H54 (cell line): Measurements from ENCODE around the gene PCBP4.

ENCODE experiments used
- DNase-seq: peaks from one replicate; pipeline ENCODE4 v3.0.0; 2011; ENCODE audit warnings: low spot score, mixed read lengths; ENCODE audit not compliant: insufficient read length
- FAIRE-seq: peaks from 3 replicates; lab custom pipeline; 2011; peaks lifted over from hg19 to GRCh38; lab: Jason Lieb, UNC
- POLR2A ChIP-seq: IDR thresholded peaks from 2 replicates; pipeline ENCODE4 v1.6.1; 2011; ENCODE audit warnings: low read depth, mild to moderate bottlenecking, low read length

Gene PCBP4

DNA sequence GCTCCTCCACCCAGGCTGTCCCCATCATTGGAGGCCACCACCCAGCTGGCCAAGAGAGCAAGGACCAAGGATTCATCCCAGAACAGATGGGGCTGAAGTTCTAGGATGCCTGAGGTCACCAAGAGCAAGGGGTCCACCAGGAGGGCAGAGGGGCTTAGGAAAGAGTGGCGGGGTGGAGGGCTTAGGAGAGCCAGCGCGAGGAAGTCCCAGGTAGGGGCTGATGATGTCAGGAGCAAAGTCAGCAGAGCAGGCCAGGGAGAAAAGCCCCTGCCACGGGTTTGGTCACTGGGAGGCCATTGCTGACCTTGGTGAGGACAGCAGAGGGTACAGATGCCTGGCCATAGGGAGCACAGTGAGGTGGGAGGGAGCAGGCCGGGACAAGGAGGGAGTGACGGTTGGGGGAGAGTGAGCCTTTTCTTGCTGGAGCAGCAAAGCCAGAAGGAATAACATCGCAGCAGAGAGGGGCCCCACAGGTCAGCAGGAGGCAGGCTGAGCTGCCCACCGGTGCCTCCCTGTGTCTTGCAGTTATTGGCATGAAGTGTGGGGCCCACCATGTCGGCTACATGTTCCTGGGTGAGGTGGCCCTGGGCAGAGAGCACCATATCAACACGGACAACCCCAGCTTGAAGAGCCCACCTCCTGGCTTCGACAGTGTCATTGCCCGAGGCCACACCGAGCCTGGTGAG is 19.9 kb downstream of the PCBP4 start:
- no peak for DNase-seq
- no peak for TF ChIP-seq POLR2A
- FAIRE-seq, result no peak

DNA sequence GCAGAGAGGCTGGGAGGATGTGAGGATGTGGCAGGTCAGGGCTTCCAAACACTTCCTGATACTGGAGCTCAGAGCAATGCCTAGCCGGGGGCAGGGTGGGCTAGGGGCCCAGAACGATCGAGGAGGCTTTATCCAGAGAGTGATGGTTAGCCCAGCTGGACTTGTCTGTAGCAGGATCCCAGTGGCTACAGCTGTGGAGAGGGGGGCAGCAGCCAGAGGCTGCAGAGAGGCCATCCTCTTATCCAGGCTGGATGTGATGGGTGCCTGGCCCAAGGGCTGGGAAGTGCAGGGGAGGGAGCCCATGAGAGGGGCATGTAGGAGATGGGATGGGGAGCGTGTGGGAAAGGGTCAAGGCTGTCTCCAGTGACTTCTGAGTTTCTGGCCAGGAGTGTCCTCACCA is 20.5 kb downstream of the PCBP4 start:
- TF ChIP-seq POLR2A, result no peak
- no peak for DNase-seq
- no peak for FAIRE-seq

DNA sequence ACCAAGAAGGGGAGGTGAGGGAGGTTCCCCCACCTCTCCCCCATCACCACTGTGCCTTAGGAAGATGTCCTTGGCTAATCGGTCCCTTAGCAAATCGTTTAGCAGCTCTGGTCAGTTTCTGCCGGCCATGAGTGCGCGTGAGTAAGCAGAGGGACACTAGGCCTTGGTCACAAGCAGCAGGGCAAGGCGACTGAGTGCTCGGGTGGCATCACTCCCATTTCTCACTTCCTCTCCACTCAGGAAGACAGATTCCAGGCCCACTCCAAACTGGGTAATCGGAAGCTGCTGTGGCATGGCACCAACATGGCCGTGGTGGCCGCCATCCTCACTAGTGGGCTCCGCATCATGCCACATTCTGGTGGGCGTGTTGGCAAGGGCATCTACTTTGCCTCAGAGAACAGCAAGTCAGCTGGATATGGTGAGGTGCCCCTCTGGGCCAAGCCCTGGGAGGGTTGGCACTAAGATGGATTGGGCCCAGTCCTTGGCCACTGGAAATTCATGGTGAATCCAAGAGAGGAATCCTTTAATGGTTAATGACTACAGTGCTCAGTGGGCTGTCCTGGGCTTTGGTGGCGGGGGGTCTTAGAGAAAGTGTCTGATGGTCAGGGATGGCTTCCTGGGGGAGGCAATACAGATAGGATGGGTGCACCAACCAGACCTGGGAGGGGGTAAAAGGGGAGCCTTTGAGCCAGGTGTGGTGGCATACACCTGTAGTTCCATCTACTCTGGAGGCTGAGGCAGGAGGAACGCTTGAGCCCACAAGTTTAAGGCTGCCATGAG is 21.1 kb downstream of the PCBP4 start:
- DNase-seq (no peak), FAIRE-seq (no peak)
- no peak for TF ChIP-seq POLR2A

DNA sequence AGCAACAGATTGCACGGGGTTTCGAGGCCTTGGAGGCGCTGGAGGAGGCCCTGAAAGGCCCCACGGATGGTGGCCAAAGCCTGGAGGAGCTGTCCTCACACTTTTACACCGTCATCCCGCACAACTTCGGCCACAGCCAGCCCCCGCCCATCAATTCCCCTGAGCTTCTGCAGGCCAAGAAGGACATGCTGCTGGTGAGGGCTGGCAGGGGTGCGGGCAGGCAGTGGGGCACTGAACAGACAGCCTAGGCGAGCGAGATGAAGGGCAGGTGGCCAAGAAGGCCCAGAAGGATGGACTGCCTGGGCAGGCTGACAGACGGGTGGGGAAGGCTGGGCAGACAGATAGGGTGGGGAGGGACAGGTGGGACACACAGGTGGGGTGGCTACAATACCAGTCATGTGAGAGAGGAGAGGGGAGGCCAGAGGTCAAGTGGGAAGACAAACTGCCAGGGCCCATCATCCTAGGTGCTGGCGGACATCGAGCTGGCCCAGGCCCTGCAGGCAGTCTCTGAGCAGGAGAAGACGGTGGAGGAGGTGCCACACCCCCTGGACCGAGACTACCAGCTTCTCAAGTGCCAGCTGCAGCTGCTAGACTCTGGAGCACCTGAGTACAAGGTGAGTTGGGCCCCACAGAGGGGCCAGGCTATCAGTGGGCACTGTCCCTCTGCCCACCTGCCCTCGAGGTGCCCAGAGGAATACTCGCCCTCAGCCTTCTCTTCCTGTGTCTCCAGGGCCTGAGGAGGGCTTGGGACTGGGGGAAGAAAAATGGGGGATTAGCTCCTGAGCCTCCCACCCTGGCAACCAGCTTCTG is 22.0 kb downstream of the PCBP4 start:
- DNase-seq (no peak), FAIRE-seq (no peak)
- no peak for TF ChIP-seq POLR2A

DNA sequence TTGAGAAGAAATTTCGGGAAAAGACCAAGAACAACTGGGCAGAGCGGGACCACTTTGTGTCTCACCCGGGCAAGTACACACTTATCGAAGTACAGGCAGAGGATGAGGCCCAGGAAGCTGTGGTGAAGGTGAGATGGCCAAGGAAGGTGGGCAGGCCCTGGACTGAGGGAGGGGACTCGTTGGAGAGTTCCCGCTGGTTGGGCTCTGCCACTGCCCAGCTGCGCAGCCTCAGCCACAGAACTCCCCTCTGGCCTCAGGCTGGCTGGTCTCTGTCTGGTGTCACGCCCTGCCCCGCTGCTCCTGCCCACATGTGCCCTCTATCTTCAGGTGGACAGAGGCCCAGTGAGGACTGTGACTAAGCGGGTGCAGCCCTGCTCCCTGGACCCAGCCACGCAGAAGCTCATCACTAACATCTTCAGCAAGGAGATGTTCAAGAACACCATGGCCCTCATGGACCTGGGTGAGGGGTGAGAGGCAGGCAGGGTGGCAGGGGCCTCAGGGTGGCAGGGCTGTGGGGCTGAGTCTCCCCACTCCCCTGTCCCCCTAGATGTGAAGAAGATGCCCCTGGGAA is 22.7 kb downstream of the PCBP4 start:
- no peak for TF ChIP-seq POLR2A
- FAIRE-seq, result no peak
- no peak for DNase-seq

DNA sequence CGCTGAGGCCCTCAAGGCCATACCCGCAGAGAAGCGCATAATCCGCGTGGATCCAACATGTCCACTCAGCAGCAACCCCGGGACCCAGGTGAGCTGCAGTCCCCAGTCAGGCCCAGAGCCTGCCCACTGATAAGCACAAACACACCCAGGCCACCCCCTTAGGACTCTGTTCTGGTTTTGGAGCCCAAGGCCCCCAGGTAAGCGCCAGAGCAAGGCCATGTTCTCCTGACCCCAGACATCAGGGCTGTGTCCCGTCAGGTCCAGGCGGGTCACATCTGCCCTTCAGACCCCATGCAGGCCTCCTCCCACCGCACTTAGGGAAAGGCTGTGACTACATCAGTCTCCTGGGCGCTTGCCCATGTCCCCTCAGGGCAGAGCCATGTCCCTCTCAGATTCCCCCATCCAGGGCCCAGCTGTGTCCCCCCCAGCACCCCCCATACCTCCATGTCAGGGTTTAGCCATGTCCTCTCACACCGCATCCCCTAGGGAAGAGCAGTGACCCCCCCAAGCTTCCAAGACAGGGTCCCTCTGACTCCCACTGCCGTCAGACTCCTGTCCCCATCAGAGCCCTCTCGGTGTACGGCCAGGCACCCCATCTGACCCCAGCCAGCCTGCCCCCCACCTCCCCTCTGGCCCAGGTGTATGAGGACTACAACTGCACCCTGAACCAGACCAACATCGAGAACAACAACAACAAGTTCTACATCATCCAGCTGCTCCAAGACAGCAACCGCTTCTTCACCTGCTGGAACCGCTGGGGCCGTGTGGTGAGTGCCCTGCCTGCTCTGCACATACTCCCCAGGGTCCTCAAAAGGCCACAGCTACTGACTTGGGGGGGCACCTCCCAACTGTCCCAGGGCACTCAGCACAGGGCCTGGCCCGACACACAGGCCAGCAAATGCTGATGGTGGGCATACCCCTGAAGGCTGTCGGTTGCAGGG is 23.5 kb downstream of the PCBP4 start:
- FAIRE-seq (no peak), DNase-seq (no peak)
- no peak for TF ChIP-seq POLR2A

DNA sequence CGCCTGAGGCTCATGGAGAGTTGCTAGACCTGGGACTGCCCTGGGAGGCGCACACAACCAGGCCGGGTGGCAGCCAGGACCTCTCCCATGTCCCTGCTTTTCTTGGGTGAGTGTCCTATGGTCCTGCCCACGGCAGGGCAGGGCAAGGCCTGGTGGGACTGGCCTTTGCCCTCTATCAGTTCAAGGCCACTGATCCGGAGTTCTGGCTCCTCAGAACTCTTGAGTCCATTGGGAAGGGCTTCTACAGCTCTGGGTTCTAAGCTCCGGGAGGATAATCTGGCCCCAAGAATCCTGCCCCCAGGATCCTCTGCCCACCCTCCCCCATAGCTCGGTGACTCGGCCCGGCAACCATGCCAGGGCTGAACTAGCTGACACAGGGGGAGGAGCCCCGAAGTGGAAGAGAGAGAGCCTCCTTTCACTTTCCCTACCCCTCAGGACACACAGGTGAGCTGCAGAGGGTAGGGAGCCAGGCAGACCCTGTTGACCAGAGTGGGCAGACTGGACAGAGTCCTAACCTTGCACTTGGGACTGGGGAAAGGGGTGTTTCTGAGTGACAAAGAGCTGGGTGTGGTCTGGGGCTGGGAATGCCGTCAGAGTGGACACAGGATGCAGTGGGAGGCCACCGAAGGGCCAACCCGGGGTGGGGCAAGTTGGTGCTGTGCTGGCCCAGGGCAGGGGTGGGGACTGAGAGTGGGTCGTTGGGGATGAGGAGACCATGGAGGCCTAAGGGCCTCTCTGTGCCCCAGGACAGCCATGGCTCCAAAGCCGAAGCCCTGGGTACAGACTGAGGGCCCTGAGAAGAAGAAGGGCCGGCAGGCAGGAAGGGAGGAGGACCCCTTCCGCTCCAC is 24.4 kb downstream of the PCBP4 start:
- peak; percentile 27 for FAIRE-seq
- 0 out of 2 replicates have a peak, but pooled peaks have one; percentile 54 for TF ChIP-seq POLR2A
- DNase-seq, result peak; percentile 91

DNA sequence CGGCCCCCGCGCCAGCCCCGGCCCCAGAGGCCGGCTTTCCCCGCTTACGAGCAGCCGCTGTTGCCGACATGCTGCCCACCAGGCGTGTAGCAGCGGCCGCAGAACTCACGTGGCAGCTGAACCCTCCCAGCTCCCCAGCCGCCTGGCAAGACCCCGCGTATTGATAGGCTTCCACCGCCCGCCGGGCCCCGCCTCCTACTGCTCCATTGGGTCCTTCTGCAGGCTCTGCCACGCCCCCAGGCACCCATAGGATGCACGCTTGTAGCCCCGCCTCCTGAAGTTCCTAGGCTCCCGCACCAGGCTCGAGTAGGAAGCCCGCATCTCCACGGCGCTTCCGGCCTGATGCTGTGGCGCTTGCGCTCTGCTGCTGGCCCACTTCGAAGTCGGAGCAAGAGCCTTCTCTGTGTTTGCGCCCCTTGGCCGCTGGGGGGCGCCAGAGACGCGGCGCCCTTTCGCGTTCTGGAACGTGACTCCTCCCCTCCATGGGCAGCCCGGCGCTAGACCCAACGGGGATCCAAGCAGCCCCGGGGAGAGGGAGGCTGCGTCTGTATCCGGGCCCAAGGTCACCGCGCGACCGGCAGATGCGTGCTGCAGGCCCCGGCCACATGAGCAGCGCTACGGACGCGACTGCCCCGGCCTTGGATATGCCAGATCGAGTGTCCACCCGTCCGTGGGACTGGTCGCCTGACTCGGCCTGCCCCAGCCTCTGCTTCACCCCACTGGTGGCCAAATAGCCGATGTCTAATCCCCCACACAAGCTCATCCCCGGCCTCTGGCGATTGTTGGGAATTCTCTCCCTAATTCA is 25.3 kb downstream of the PCBP4 start, which contains the start of the genes PARP3 and RRP9:
TSS of gene PARP3 (plus strand) at position 566 of the 805 bp plus-strand sequence. CDS start 993 bp downstream, outside the sequence.
TSS of gene RRP9 (minus strand) at position 107 of the 805 bp plus-strand sequence. CDS start at position 70, 37 bp downstream.
- peak; percentile 82 for TF ChIP-seq POLR2A
- DNase-seq (peak; percentile 99), FAIRE-seq (peak; percentile 92)

DNA sequence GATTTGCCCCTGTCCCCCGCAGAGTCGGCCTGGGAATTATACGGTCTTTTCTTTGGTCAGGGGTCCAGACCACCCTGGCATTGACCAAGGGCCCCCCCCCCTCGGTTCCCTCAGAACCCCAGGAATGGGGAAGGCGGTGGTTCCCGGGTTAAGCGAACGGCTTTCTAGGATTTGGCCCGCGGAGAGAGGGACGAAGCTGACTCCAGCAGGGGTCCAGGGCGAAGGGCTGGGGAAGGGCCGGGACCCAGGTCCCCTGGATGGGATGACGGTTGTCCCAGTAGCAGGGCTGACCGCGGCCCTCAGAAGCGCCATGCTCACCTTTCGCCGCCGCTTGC is 25.8 kb downstream of the PCBP4 start:
- FAIRE-seq, result no peak
- DNase-seq, result no peak
- no peak for TF ChIP-seq POLR2A

DNA sequence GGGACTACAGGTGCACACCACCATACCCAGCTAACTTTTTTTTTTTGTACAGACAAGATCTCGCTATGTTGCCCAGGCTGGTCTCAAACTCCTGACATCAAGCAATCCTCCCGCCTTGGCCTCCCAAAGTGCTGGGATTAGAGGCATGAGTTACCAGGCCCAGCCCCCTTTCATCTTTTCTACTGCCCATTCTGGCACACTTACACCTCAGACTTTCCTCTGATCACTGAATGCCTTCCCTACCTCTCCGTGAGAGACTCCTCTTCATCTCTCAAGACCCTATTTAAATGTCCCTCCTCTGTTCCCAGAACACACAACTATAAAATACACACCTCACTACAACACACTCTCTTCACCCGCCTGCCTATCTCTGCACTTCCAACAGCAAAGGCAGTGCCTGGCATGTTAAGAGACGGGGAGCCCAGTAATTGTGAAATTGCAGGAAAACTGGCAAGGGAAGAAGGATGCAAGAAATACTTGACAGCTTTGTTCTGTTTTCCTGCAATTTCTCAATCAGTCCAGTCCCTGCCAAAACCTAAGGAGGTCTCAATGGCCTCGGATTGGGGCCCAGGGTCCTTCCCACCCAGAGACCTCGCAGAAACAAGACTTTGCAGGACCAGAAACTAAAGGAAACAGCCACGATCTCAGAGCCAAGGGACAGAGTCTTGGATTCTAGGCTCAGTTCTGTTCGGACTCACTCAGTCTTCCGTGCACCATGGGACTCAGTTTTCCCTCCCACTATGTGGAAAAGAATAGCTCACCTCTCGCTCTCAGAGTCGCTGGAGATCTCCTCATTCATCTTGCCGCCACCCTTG is 26.4 kb downstream of the PCBP4 start:
- DNase-seq (no peak), FAIRE-seq (no peak)
- TF ChIP-seq POLR2A, result no peak
